A204.1 (cell line): ENCODE results near the gene OPRL1.

Source experiments
- FAIRE-seq: peaks from 2 replicates; lab custom pipeline; 2012; peaks lifted over from hg19 to GRCh38; lab: Jason Lieb, UNC

The OPRL1 gene

DNA sequence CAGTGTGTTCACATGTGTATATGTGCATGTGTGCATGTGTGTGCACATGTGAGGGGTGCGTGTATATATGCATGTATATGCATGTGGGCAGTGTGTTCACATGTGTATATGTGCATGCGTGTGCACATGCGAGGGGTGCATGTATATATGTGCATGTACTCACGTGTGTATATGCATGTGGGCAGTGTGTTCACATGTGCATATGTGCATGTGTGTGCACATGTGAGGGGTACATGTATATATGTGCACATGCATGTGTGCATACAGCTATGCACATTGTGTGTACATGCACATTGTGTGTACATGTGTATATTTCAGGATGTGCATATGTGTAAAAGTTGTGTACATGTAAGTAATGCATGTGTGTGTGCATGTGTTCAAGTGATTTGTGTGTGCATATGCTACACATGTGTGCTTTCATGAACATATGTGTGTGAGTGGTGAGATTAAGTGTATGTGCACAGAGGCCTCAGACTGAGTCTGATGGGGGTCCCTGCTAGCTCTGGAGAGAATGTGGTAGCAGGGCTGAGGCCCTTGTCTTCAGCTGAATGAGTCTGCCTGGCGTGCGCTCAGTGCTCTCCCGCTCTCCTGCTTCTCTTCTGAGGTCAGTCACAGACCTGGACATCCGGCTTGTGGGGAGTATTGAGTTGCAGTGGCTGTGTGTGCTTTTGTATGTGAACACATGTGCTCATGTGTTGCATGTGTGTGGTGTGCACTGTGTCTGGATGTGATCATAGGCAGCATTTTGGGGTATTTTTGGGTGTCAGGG is 64.4 kb downstream of the OPRL1 start:
- no peak for FAIRE-seq

GRCh38 chr20:64145458-64146300 is 65.8 kb downstream of the OPRL1 start:
- FAIRE-seq: no peak

GRCh38 chr20:64146301-64146935 is 66.5 kb downstream of the OPRL1 start:
- no peak for FAIRE-seq

DNA sequence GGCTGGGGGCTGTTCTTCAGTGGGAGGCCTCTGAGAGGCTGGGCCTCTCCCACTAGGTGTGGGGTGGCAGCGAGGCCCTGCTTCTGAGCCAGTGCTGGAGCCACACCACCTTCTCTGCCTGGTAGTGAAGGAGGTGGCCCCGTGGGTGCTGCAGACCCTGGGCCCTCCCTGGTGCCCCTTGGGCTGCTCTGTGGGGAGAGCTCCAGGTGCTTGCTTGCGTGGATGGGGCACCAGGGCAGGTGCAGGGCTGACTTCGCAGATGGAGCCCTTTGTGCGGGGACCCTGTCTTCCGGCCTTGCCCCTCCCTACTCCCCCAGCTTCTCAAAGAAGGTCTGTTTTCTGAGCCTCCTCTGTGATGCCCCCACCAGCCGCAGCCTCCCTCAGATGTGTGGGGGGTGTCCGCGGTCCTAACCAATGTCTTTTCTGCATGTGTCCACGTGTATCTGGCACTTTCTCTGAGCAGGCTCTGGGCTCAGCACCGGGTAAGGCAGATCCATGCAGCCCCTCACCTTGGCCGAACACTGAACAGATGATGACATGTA is 67.1 kb downstream of the OPRL1 start:
- FAIRE-seq: no peak

DNA sequence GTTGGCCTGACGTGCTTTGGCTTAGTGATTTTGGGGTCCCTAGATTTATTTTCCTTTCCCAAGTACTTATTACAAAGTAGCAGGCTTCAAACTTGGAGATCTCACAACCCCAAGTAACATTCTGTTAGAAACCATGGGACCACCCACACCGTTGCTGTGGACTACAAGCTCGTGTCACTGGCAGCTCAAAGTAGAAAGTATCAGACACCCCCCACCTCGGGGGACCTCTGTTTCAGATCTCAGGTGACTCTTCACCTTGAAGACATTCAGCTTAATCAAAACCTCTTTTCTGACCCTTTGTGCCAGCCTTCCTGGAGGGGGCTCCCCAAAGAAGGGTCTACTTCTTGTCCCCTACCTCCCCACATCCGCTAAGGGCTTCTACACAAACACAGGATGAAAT is 68.7 kb downstream of the OPRL1 start:
- FAIRE-seq: no peak

GRCh38 chr20:64149141-64149540 is 69.3 kb downstream of the OPRL1 start:
- FAIRE-seq: no peak

DNA sequence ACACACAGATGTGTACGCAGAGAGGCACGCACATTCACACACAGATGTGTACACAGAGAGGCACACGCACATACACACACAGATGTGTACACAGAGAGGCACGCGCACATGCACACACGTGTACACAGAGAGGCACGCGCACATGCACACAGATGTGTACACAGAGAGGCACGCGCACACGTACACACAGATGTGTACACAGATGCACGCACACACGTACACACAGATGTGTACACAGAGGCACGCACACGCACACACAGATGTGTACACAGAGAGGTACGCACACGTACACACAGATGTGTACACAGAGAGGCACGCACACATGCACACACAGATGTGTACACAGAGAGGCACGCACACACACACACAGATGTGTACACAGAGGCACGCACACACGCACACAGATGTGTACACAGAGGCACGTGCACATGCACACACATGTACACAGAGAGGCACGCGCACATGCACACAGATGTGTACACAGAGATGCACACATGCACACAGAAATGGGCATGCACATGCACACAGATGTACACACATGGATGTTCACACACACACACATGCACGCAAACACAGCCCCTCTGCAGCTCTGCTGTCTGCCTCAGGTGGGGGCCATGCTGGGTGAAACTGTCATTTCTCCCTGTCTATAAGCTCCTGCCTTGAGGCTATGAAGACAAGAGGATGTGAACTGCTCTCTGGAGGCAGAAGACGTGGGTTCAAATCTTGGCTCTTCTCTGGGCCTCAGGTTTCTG is 70.1 kb downstream of the OPRL1 start:
- no peak for FAIRE-seq
